Central memory CD4-positive, alpha-beta T cell (primary cell): ENCODE data around the gene LRRC61.
"Not testable (repeated sequence)": the region's sequence is repeated elsewhere in the genome, so short reads cannot be mapped to it uniquely, and the experiment has no call there.

Experiments used
- DNase-seq: peaks from one replicate; pipeline ENCODE4 v3.0.0; 2022

Gene LRRC61

GRCh38 chr7:150385302-150385723 is 62.2 kb downstream of the LRRC61 start:
- no peak for DNase-seq

GRCh38 chr7:150385884-150386283 is 62.7 kb downstream of the LRRC61 start:
- not testable (repeated sequence) for DNase-seq
